WTC11 (cell line): ENCODE results near the gene GLG1. TPM values are rescaled to one million over a fixed set of nuclear protein-coding genes. Genes with fewer than 3 reads are reported as not detected.

Experiments used
- ATAC-seq: fragments of 200-7000 bp; cut with Tn5 transposase; 2 replicates; pipeline ENCODE4 v1.10.0; 2021; ENCODE audit warnings: mild to moderate bottlenecking, moderate library complexity
- CTCF ChIA-PET: fragments of 300-600 bp; sonication (Branson Sonifier 250); formaldehyde crosslinking; loops from one replicate; lab custom pipeline; 2021; ENCODE audit warnings: antibody characterized with exemption; lab: Charles Lee
- POLR2A ChIA-PET: fragments of 350-600 bp; sonication (Branson Sonifier 250); formaldehyde crosslinking; loops from one replicate; lab custom pipeline; 2021; ENCODE audit warnings: antibody characterized with exemption; lab: Charles Lee
- DNase-seq: peaks from one replicate; pipeline ENCODE4 v3.0.0; 2021; ENCODE audit warnings: low spot score
- H3K27ac Mint-ChIP-seq: 2 replicates; pipeline ENCODE4 v1.8.0; 2021; ENCODE audit warnings: mixed read lengths
- H3K27me3 Mint-ChIP-seq: 2 replicates; pipeline ENCODE4 v1.8.0; 2021; ENCODE audit warnings: low read depth, mild to moderate bottlenecking, moderate library complexity, mixed read lengths
- H3K36me3 Mint-ChIP-seq: 2 replicates; pipeline ENCODE4 v1.8.0; 2021; ENCODE audit warnings: mixed read lengths
- H3K4me1 Mint-ChIP-seq: 2 replicates; pipeline ENCODE4 v1.8.0; 2022; ENCODE audit warnings: mixed read lengths
- H3K4me3 Mint-ChIP-seq: 2 replicates; pipeline ENCODE4 v1.8.0; 2021; ENCODE audit warnings: mild to moderate bottlenecking, moderate library complexity, mixed read lengths
- H3K9me3 Mint-ChIP-seq: 2 replicates; pipeline ENCODE4 v1.8.0; 2021; ENCODE audit warnings: mixed read lengths
- CREM ChIP-seq: sonication (generic); formaldehyde crosslinking; IDR thresholded peaks from 2 replicates; pipeline ENCODE4 v1.8.1; 2022; ENCODE audit warnings: mild to moderate bottlenecking, missing genetic modification reagents, moderate library complexity
- EMX1 ChIP-seq: fragments of 250-450 bp; sonication (Bioruptor Pico); IDR thresholded peaks from 2 replicates; pipeline ENCODE4 v1.8.0; 2021; ENCODE audit warnings: mild to moderate bottlenecking
- FOXK1 ChIP-seq: sonication (generic); formaldehyde crosslinking; IDR thresholded peaks from 2 replicates; pipeline ENCODE4 v1.8.0; 2022; ENCODE audit warnings: mild to moderate bottlenecking, moderate library complexity, missing genetic modification reagents
- NFATC4 ChIP-seq: fragments of 250-450 bp; sonication (Bioruptor Pico); IDR thresholded peaks from 2 replicates; pipeline ENCODE4 v1.9.0; 2021; ENCODE audit warnings: mild to moderate bottlenecking
- NFE2L1 ChIP-seq: sonication (generic); formaldehyde crosslinking; IDR thresholded peaks from 2 replicates; pipeline ENCODE4 v1.8.1; 2023; ENCODE audit warnings: missing genetic modification reagents
- NFYB ChIP-seq: sonication (generic); formaldehyde crosslinking; conservative IDR thresholded peaks from 2 replicates; pipeline ENCODE4 v1.8.0; 2022; ENCODE audit warnings: low read depth, missing genetic modification reagents
- NR1H2 ChIP-seq: sonication (generic); formaldehyde crosslinking; IDR thresholded peaks from 2 replicates; pipeline ENCODE4 v1.9.0; 2021; ENCODE audit warnings: mild to moderate bottlenecking, moderate library complexity, missing genetic modification reagents
- TEAD1 ChIP-seq: sonication (generic); formaldehyde crosslinking; IDR thresholded peaks from 2 replicates; pipeline ENCODE4 v1.8.0; 2022; ENCODE audit warnings: mild to moderate bottlenecking, missing genetic modification reagents
- TEAD4 ChIP-seq: sonication (generic); formaldehyde crosslinking; IDR thresholded peaks from 2 replicates; pipeline ENCODE4 v1.8.0; 2022; ENCODE audit warnings: mild to moderate bottlenecking, missing genetic modification reagents
- ZNF121 ChIP-seq: sonication (generic); formaldehyde crosslinking; IDR thresholded peaks from 2 replicates; pipeline ENCODE4 v1.8.0; 2023; ENCODE audit warnings: missing genetic modification reagents
- total RNA-seq: library from RNA; stranded (reverse); gene quantifications from 3 replicates; pipeline ENCODE4 v1.2.3, GENCODE V29; 2021
- TF ChIP-seq, protein P1 (sequence below): fragments of 250-450 bp; sonication (Bioruptor Pico); IDR thresholded peaks from 2 replicates; pipeline ENCODE4 v2.1.2; 2022; ENCODE audit warnings: mild to moderate bottlenecking, moderate library complexity
- TF ChIP-seq, protein P2 (sequence below): sonication (generic); formaldehyde crosslinking; IDR thresholded peaks from 2 replicates; pipeline ENCODE4 v1.8.0; 2022; ENCODE audit warnings: mild to moderate bottlenecking, missing genetic modification reagents
- TF ChIP-seq, protein P3 (sequence below): fragments of 250-450 bp; sonication (Bioruptor Pico); IDR thresholded peaks from 2 replicates; pipeline ENCODE4 v1.9.0; 2021; ENCODE audit warnings: moderate library complexity, mild to moderate bottlenecking, inconsistent platforms, borderline replicate concordance
- TF ChIP-seq, protein P4 (sequence below): sonication (generic); formaldehyde crosslinking; IDR thresholded peaks from 2 replicates; pipeline ENCODE4 v1.8.1; 2023; ENCODE audit warnings: mild to moderate bottlenecking, missing genetic modification reagents
- TF ChIP-seq, protein P5 (sequence below): sonication (generic); formaldehyde crosslinking; IDR thresholded peaks from 2 replicates; pipeline ENCODE4 v1.8.1; 2022; ENCODE audit warnings: low read depth, missing genetic modification reagents, borderline replicate concordance
- TF ChIP-seq, protein P6 (sequence below): sonication (generic); formaldehyde crosslinking; IDR thresholded peaks from 2 replicates; pipeline ENCODE4 v1.8.1; 2023; ENCODE audit warnings: mild to moderate bottlenecking, missing genetic modification reagents, borderline replicate concordance
- TF ChIP-seq, protein P7 (sequence below): sonication (generic); formaldehyde crosslinking; conservative IDR thresholded peaks from 2 replicates; pipeline ENCODE4 v1.8.1; 2022; ENCODE audit warnings: mild to moderate bottlenecking, missing genetic modification reagents
- TF ChIP-seq, protein P8 (sequence below): sonication (generic); formaldehyde crosslinking; IDR thresholded peaks from 2 replicates; pipeline ENCODE4 v1.8.0; 2022; ENCODE audit warnings: mild to moderate bottlenecking, missing genetic modification reagents

Gene GLG1
- total RNA-seq, 1 experiment from 2014 or later, result 156 TPM

DNA sequence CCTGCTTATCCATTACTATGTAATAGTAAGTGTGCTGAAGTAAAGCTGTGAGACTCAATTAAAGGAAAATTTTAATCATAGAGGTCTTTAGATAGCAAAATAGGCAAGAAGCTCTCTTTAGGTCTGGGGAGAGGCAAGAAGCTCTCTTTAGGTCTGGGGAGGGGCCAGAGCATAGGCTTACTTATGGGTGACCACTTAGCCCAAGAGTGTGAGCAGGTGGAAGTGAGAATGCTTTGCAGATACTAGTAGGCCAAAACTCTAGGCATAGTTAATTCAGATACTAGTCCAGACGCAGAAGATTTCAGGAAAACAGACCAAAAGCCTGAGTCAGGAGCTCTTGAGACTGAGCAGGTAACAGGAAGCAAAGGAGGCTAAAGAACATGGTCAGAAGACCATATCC, 49.6 kb downstream of the GLG1 start:
- Mint-ChIP-seq H3K36me3 (no peaks in the 10 kb centered on the region), H3K9me3 (no peaks in the 10 kb centered on the region), H3K27ac (peak overlapping the region; percentile 51; the same call in 1 of the 2 replicates), H3K4me3 (no peak overlapping the region), H3K27me3 (no peaks in the 10 kb centered on the region), H3K4me1 (peaks cover 9% of the 10 kb centered on the region)
- ChIA-PET POLR2A (no interaction called here), CTCF (interaction anchor here (0.6 to 1.2 kb wide), 3 partner anchors 11 to 82 kb away, joined by 3 to 6 read pairs (median 4); no protein-coding TSS in a partner anchor)
- no peak for DNase-seq
- no peak for ATAC-seq
- TF ChIP-seq NFATC4 (CRISPR knock-in tag), result no peak
- TF ChIP-seq TEAD4 (CRISPR knock-in tag), result no peak
- TF ChIP-seq, protein P1, sequence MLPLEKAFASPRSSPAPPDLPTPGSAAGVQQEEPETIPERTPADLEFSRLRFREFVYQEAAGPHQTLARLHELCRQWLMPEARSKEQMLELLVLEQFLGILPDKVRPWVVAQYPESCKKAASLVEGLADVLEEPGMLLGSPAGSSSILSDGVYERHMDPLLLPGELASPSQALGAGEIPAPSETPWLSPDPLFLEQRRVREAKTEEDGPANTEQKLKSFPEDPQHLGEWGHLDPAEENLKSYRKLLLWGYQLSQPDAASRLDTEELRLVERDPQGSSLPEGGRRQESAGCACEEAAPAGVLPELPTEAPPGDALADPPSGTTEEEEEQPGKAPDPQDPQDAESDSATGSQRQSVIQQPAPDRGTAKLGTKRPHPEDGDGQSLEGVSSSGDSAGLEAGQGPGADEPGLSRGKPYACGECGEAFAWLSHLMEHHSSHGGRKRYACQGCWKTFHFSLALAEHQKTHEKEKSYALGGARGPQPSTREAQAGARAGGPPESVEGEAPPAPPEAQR (CRISPR knock-in tag), result no peak
- no peak for TF ChIP-seq NFE2L1
- no peak for TF ChIP-seq FOXK1 (CRISPR knock-in tag)
- TF ChIP-seq, protein P2, sequence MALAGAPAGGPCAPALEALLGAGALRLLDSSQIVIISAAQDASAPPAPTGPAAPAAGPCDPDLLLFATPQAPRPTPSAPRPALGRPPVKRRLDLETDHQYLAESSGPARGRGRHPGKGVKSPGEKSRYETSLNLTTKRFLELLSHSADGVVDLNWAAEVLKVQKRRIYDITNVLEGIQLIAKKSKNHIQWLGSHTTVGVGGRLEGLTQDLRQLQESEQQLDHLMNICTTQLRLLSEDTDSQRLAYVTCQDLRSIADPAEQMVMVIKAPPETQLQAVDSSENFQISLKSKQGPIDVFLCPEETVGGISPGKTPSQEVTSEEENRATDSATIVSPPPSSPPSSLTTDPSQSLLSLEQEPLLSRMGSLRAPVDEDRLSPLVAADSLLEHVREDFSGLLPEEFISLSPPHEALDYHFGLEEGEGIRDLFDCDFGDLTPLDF (CRISPR knock-in tag), result no peak
- TF ChIP-seq NFYB (CRISPR knock-in tag), result no peak
- TF ChIP-seq, protein P3, sequence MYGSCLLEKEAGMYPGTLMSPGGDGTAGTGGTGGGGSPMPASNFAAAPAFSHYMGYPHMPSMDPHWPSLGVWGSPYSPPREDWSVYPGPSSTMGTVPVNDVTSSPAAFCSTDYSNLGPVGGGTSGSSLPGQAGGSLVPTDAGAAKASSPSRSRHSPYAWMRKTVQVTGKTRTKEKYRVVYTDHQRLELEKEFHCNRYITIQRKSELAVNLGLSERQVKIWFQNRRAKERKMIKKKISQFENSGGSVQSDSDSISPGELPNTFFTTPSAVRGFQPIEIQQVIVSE (CRISPR knock-in tag), result no peak
- TF ChIP-seq EMX1 (CRISPR knock-in tag), result no peak
- TF ChIP-seq, protein P4, sequence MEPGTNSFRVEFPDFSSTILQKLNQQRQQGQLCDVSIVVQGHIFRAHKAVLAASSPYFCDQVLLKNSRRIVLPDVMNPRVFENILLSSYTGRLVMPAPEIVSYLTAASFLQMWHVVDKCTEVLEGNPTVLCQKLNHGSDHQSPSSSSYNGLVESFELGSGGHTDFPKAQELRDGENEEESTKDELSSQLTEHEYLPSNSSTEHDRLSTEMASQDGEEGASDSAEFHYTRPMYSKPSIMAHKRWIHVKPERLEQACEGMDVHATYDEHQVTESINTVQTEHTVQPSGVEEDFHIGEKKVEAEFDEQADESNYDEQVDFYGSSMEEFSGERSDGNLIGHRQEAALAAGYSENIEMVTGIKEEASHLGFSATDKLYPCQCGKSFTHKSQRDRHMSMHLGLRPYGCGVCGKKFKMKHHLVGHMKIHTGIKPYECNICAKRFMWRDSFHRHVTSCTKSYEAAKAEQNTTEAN (CRISPR knock-in tag), result no peak
- TF ChIP-seq, protein P5, sequence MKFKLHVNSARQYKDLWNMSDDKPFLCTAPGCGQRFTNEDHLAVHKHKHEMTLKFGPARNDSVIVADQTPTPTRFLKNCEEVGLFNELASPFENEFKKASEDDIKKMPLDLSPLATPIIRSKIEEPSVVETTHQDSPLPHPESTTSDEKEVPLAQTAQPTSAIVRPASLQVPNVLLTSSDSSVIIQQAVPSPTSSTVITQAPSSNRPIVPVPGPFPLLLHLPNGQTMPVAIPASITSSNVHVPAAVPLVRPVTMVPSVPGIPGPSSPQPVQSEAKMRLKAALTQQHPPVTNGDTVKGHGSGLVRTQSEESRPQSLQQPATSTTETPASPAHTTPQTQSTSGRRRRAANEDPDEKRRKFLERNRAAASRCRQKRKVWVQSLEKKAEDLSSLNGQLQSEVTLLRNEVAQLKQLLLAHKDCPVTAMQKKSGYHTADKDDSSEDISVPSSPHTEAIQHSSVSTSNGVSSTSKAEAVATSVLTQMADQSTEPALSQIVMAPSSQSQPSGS (CRISPR knock-in tag), result no peak
- no peak for TF ChIP-seq CREM (CRISPR knock-in tag)
- TF ChIP-seq, protein P6, sequence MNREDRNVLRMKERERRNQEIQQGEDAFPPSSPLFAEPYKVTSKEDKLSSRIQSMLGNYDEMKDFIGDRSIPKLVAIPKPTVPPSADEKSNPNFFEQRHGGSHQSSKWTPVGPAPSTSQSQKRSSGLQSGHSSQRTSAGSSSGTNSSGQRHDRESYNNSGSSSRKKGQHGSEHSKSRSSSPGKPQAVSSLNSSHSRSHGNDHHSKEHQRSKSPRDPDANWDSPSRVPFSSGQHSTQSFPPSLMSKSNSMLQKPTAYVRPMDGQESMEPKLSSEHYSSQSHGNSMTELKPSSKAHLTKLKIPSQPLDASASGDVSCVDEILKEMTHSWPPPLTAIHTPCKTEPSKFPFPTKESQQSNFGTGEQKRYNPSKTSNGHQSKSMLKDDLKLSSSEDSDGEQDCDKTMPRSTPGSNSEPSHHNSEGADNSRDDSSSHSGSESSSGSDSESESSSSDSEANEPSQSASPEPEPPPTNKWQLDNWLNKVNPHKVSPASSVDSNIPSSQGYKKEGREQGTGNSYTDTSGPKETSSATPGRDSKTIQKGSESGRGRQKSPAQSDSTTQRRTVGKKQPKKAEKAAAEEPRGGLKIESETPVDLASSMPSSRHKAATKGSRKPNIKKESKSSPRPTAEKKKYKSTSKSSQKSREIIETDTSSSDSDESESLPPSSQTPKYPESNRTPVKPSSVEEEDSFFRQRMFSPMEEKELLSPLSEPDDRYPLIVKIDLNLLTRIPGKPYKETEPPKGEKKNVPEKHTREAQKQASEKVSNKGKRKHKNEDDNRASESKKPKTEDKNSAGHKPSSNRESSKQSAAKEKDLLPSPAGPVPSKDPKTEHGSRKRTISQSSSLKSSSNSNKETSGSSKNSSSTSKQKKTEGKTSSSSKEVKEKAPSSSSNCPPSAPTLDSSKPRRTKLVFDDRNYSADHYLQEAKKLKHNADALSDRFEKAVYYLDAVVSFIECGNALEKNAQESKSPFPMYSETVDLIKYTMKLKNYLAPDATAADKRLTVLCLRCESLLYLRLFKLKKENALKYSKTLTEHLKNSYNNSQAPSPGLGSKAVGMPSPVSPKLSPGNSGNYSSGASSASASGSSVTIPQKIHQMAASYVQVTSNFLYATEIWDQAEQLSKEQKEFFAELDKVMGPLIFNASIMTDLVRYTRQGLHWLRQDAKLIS, result no peak
- TF ChIP-seq, protein P7, sequence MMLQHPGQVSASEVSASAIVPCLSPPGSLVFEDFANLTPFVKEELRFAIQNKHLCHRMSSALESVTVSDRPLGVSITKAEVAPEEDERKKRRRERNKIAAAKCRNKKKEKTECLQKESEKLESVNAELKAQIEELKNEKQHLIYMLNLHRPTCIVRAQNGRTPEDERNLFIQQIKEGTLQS (CRISPR knock-in tag), result no peak
- no peak for TF ChIP-seq ZNF121
- no peak for TF ChIP-seq NR1H2 (CRISPR knock-in tag)
- no peak for TF ChIP-seq TEAD1 (CRISPR knock-in tag)
- TF ChIP-seq, protein P8, sequence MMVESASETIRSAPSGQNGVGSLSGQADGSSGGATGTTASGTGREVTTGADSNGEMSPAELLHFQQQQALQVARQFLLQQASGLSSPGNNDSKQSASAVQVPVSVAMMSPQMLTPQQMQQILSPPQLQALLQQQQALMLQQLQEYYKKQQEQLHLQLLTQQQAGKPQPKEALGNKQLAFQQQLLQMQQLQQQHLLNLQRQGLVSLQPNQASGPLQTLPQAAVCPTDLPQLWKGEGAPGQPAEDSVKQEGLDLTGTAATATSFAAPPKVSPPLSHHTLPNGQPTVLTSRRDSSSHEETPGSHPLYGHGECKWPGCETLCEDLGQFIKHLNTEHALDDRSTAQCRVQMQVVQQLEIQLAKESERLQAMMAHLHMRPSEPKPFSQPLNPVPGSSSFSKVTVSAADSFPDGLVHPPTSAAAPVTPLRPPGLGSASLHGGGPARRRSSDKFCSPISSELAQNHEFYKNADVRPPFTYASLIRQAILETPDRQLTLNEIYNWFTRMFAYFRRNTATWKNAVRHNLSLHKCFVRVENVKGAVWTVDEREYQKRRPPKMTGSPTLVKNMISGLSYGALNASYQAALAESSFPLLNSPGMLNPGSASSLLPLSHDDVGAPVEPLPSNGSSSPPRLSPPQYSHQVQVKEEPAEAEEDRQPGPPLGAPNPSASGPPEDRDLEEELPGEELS (CRISPR knock-in tag), result no peak
